Posterior cingulate gyrus (tissue), 11 donors: ENCODE results near the gene ZNF418.
"Not testable (repeated sequence)": the region's sequence is repeated elsewhere in the genome, so short reads cannot be mapped to it uniquely, and the experiment has no call there.

ENCODE experiments used
- DNase-seq, 10 donors: peaks; one replicate each; pipeline versions ENCODE4 v3.0.0 to v3.0.0-alpha.2; 2020 to 2021; ENCODE audit warnings: mixed read lengths in 3 of 10
- intact Hi-C: fragments of 100-400 bp; cut with DNase I; formaldehyde crosslinking; loops from one replicate; pipeline ENCODE4 v1.15.1; 2023

The ZNF418 gene

DNA sequence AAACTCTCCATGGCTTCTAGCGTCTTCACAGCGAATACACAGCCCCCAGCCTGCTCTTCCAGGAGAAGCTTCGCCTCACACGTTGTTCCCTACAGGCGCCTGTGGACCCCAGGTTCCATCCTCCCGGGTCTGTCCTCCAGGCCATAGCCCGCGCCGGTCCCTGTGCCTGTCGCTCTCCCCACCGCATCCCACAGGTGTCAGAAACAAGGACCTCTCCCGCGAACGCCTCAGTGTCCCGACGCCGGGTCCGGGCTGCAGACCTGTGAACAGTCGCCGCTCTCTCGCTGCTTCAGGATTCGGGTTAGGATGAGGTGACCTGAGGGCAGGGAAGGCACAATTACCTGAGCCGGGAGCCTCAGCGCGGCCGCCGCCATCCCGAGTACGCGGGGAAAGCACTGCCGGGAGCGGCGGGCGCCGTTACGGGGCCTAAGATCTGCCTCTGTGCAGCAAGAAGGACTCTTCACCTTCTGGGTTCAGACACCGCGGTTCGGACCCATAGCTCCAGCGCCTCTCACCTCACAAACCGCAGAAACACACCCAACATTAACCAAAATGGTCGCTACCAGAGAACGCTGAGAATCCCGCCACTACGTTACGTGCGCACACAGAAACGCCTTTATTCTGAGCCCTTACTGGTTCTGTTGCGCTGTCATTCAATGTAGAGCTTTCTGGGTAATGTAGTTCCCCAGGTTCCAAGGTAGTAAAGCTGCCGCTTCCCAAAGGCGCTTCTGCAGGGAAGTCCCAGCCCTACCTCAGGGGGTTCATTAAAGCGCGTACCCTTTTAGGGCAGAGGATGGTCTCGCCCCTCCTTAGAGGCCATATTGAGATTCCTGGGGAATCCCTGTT is at the start of gene ZNF418:
ZNF418 (minus strand) TSS at position 583 of the 846 bp plus-strand sequence. CDS start 1,580 bp downstream, outside the sequence.
- DNase-seq = peak; percentile 45 to 96 (median 76)
- intact Hi-C loops = loop anchor here (10.0 kb wide), 1 partner anchor 220 kb away; the partner anchor contains the start of gene ZNF329

DNA sequence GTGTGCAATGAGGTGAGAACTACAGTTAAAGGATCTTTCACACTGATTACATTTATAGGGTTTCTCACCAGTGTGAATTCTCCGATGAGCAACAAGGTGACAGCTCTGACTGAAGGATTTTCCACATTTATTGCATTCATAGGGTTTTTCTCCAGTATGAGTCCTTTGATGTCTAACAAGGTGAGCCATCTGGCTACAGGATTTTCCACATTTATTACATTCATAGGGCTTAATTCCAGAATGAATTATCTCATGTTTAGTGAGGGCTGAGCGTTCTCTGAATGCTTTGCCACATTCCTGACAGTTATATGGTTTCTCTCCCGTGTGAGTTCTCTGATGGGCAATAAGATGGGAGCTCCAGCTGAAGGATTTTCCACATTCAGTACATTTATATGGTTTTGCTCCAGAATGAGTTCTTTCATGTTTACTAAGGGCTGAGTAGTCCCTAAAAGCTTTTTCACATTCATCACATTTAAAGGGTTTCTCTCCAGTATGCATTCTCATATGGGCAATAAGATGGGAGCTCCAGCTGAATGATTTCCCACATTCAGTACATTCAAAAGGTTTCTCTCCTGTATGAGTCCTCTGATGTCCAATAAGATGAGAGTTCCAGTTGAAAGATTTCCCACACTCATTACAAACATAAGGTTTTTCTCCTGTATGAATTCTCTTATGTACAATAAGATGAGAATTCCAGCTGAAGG is 43.5 kb upstream of the ZNF418 start:
- intact Hi-C loops = no loop called here
- DNase-seq = no peak

GRCh38 chr19:57974434-57974833 is 39.2 kb upstream of the ZNF418 start, which contains the start of gene C19orf18:
Gene C19orf18 (minus strand): TSS chr19:57974534. CDS start chr19:57974432, 102 bp downstream.
- intact Hi-C loops = no loop called here

GRCh38 chr19:57964761-57965160 is 29.6 kb upstream of the ZNF418 start:
- peak in 1 of 10 donors; percentile 6 for DNase-seq

More at GRCh38 chr19:57974434-57974833, 39.2 kb upstream of the ZNF418 start, which contains the start of gene C19orf18:
- DNase-seq = no peak

GRCh38 chr19:57961785-57962184 is 26.6 kb upstream of the ZNF418 start:
- DNase-seq = no peak
- intact Hi-C loops = no loop called here

More at GRCh38 chr19:57964761-57965160, 29.6 kb upstream of the ZNF418 start:
- intact Hi-C loops = no loop called here

GRCh38 chr19:57954996-57955395 is 19.8 kb upstream of the ZNF418 start:
- DNase-seq = peak in 1 of 10 donors; percentile 25
- intact Hi-C loops = no loop called here

DNA sequence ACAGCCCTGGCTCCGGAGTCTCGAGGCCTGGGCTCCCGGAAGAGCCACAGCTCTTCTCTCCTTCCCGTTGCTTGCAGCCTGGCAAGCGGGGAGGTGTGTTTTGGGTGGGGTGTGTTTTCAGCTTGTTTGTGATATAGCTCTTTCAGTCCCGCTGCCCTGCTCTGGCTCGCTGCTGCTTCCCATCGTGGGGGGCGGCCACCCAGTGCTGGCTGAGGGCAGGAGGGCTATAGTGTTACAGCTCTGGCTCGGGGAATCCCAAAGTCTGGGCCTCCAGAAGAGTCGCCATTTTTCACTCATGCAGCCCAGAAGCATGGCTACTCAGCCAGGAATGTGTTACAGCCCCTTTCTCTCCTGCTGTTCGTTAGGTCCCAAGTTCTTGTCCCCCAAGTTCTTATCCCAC is 14.5 kb upstream of the ZNF418 start:
- intact Hi-C loops = loop anchor here (10.0 kb wide), 1 partner anchor 55 kb away; the partner anchor contains the start of gene ZNF606
- DNase-seq = no peak

GRCh38 chr19:57949296-57949695 is 14.1 kb upstream of the ZNF418 start:
- intact Hi-C loops = loop anchor here (10.0 kb wide), 1 partner anchor 56 kb away; the partner anchor contains the start of gene ZNF606
- peak in 1 of 10 donors; percentile 77 for DNase-seq

GRCh38 chr19:57947419-57948134 is 12.4 kb upstream of the ZNF418 start, which contains the start of gene ZNF256:
Gene ZNF256 (minus strand): TSS chr19:57947706. CDS start chr19:57947474, 232 bp downstream.
- intact Hi-C loops = loop anchor here (10.0 kb wide), 1 partner anchor 57 kb away; the partner anchor contains the start of gene ZNF606
- peak; percentile 87 to 99 (median 97) for DNase-seq

GRCh38 chr19:57947088-57947418 is 11.9 kb upstream of the ZNF418 start:
- DNase-seq = peak in 1 of 10 donors; percentile 82
- intact Hi-C loops = loop anchor here (10.0 kb wide), 1 partner anchor 58 kb away; the partner anchor contains the start of gene ZNF606

GRCh38 chr19:57946316-57946715 is 11.1 kb upstream of the ZNF418 start:
- DNase-seq = no peak
- intact Hi-C loops = loop anchor here (10.0 kb wide), 1 partner anchor 58 kb away; the partner anchor contains the start of gene ZNF606

GRCh38 chr19:57941593-57941992 is 6.4 kb upstream of the ZNF418 start:
- intact Hi-C loops = loop anchor here (10.0 kb wide), 1 partner anchor 63 kb away; the partner anchor contains the start of gene ZNF606
- no peak for DNase-seq

- no peak for DNase-seq
- intact Hi-C loops = loop anchor here (10.0 kb wide), 1 partner anchor 219 kb away; the partner anchor contains the start of gene ZNF329
These were observed 529 bp upstream of the ZNF418 start for GRCh38 chr19:57935731-57936130.

GRCh38 chr19:57927587-57927986 is 7.6 kb downstream of the ZNF418 start:
- no peak for DNase-seq
- intact Hi-C loops = no loop called here

DNA sequence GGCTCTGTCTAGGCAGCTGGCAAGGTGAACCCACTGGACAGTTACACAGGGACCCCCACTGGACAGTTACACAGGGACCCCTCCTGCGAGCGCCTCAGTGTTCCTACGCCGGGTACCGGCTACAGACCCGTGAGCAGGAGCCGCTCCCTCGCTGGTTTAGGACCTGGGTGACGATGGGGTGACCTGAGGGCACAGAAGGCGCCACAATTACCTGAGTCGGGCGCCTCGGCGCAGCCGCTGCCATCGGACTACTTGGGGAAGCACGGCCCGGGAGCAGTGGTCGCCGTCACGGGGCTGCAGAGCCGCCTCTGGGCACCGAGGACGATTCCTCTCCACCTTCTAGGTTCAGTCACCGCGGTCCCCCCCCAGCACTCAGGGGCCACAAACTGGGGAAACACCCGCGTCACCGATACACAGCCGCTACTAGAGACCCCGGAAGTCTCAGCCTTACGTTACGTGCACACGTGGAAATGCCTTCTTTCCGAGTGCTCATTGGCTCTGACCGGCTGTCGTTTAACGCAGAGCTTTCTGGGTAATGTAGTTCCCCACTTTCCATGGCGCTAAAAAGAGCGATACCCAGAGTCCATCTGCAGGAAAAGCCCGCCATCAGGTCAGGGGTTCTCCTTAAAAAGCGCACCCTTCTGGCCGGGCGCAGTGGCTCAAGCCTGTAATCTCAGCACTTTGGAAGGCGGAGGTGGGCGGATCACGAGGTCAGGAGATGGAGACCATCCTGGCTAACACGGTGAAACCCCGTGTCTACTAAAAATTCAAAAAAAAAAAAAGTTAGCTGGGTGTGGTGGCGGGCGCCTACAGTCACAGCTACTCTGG is 18.8 kb downstream of the ZNF418 start, which contains the start of gene ZNF417:
ZNF417 (minus strand) TSS at position 425 of the 828 bp plus-strand sequence; CDS start at position 244, 181 bp downstream.
- intact Hi-C loops = not testable (repeated sequence)
- DNase-seq = peak; percentile 69 to 98 (median 87)

DNA sequence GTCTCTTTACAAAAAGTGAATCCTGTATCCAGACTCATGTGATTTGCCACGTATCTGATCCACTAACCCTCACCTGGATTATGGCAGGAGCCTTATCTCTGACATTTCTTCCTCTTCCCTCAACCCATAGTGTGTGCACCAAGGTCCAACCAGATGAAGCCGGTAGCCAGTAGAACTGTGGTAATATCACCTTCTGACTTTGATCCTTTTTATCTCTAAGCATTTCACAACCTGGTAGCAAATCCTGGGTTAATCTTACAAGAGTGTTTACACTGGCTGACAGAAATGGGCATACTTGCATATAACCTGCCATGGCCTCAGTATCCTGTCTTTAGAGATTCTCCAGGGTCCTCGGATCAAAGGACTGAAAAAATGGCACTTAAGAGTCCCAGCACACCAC is 20.7 kb downstream of the ZNF418 start:
- intact Hi-C loops = no loop called here
- DNase-seq = no peak

DNA sequence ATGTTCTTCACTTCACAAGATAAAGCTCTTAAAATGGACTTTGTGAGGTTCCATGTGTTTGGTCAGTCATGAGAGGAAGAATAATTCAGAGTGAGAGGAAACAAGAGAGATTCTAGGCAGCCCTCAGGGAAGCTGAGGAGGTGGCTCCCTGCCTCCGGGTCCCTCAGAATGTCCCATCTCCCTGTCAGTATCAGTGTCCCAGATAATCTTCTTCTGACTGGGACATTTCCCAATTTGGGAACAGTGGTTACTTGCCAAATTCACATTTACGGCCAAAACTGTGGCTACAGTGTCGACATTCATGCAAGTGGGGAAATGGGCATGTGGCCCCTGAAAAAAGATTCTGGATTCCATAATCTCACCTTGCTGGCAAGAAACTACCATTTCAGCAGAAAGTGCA is 27.8 kb downstream of the ZNF418 start:
- DNase-seq = no peak
- intact Hi-C loops = no loop called here

DNA sequence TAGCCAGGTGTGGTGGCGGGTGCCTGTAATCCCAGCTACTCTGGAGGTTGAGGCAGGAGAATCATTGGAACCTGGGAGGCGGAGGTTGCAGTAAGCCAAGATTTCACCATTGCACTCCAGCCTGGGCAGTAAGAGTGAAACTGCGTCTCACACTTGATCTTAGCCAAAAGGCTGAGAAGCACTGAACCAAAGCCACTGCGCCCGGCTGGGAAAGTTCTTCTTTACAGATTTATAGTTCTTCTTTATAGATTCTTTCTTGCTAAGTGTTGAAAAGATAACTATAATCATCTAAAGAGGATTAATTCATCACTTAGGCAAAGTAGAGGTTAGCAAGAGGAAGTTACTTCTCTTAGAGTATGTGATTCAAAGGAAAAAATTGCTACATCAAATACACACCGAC is 29.9 kb downstream of the ZNF418 start:
- DNase-seq = no peak
- intact Hi-C loops = no loop called here

DNA sequence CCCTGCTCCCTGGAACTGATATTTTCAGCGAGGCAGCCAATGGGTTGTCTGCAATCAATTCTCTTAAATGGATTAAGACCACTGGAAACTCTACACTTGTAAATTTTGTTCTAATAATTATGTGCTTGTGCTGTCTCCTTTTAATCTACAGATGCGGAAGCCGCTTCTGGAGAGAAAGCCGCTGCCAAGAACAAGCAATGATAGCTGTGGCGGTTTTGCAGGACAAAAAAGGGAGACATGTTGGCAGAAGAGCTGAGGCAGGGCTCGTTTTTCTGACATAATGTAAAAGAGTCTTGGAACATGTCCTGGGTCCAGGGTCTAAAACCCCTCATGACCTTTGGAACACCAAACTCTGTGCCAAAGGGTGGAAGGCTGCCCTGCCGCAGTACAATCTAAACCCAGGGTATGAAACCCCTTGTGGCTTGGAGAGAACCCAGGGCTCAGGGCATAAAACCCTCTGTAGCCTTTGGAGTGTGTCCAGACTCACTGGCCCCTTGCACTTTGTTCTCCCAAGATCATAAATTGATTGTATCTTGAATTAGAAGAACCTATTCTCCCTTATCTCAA is 31.5 kb downstream of the ZNF418 start:
- intact Hi-C loops = no loop called here
- DNase-seq = no peak
